OCI-LY1 (cell line): ENCODE data around the gene MACROD2.

ENCODE experiments used
- H2AFZ ChIP-seq: fragments of 200-600 bp; sonication (generic), shearing (Covaris generic); 2 replicates; pipeline ENCODE4 v1.6.0; 2014; ENCODE audit warnings: antibody characterized with exemption, mild to moderate bottlenecking, low read length
- H3F3A ChIP-seq: fragments of 200-600 bp; sonication (generic), shearing (Covaris generic); 2 replicates; pipeline ENCODE4 v1.6.0; 2014; ENCODE audit warnings: mild to moderate bottlenecking, antibody characterized with exemption, low read length, moderate library complexity; ENCODE audit not compliant: insufficient read depth
- H3K27ac ChIP-seq: fragments of 200-600 bp; sonication (generic); 2 replicates; pipeline ENCODE4 v1.5.1; 2014; ENCODE audit warnings: low read length, mixed run types, mild to moderate bottlenecking, low read depth; ENCODE audit not compliant: poor library complexity, severe bottlenecking
- H3K27me3 ChIP-seq: fragments of 200-600 bp; sonication (generic); 2 replicates; pipeline ENCODE4 v1.6.0; 2014; ENCODE audit warnings: antibody characterized with exemption, mild to moderate bottlenecking, low read length, moderate library complexity; ENCODE audit not compliant: insufficient read depth
- H3K36me3 ChIP-seq: fragments of 200-600 bp; sonication (generic); 2 replicates; pipeline ENCODE4 v1.6.1; 2014; ENCODE audit warnings: mild to moderate bottlenecking, antibody characterized with exemption, low read length, moderate library complexity, mixed read lengths; ENCODE audit not compliant: insufficient read depth
- H3K4me1 ChIP-seq: fragments of 200-600 bp; sonication (generic); 2 replicates; pipeline ENCODE4 v1.5.1; 2014; ENCODE audit warnings: mild to moderate bottlenecking, low read length, moderate library complexity; ENCODE audit not compliant: insufficient read depth, severe bottlenecking
- H3K4me2 ChIP-seq: fragments of 200-600 bp; sonication (generic), shearing (Covaris generic); 2 replicates; pipeline ENCODE4 v1.6.1; 2014; ENCODE audit warnings: low read length
- H3K4me3 ChIP-seq: fragments of 200-600 bp; sonication (generic); 2 replicates; pipeline ENCODE4 v1.5.1; 2014; ENCODE audit warnings: low read length, low read depth, mild to moderate bottlenecking, mixed read lengths; ENCODE audit not compliant: poor library complexity, severe bottlenecking
- H3K79me2 ChIP-seq: fragments of 200-600 bp; shearing (Covaris generic); 2 replicates; pipeline ENCODE4 v1.6.1; 2016; ENCODE audit warnings: mixed run types, low read length, mixed read lengths; ENCODE audit not compliant: insufficient read depth
- H3K9ac ChIP-seq: fragments of 200-600 bp; sonication (generic), shearing (Covaris generic); 2 replicates; pipeline ENCODE4 v1.6.1; 2014; ENCODE audit warnings: mild to moderate bottlenecking, low read length, mixed read lengths
- H3K9me2 ChIP-seq: fragments of 200-600 bp; sonication (generic), shearing (Covaris generic); 2 replicates; pipeline ENCODE4 v1.6.1; 2014; ENCODE audit warnings: low read depth, mild to moderate bottlenecking, low read length, mixed read lengths
- H3K9me3 ChIP-seq: fragments of 200-600 bp; shearing (Covaris generic); 2 replicates; pipeline ENCODE4 v1.6.1; 2014; ENCODE audit warnings: low read length, mixed read lengths
- H4K20me1 ChIP-seq: fragments of 200-600 bp; sonication (generic), shearing (Covaris generic); 2 replicates; pipeline ENCODE4 v1.6.0; 2016; ENCODE audit warnings: mild to moderate bottlenecking, low read length; ENCODE audit not compliant: insufficient read depth
- CTCF ChIP-seq: fragments of 200-600 bp; sonication (generic), shearing (Covaris generic); IDR thresholded peaks from 2 replicates; pipeline ENCODE4 v1.5.1; 2017; ENCODE audit warnings: mild to moderate bottlenecking, antibody characterized with exemption, low read length, moderate library complexity, mixed read lengths
- EZH2 ChIP-seq: fragments of 200-600 bp; sonication (generic), shearing (Covaris generic); IDR thresholded peaks from 2 replicates; pipeline ENCODE4 v1.8.0; 2017; ENCODE audit warnings: borderline replicate concordance, mixed run types, mild to moderate bottlenecking, antibody characterized with exemption, low read length, moderate library complexity, mixed read lengths

The MACROD2 gene

GRCh38 chr20:14232650-14233049 lies 237.3 kb downstream of the MACROD2 start:
- no peak overlapping the region for H3K4me2 ChIP-seq
- H2AFZ ChIP-seq: no peak overlapping the region
- H3F3A ChIP-seq: no peaks in the 10 kb centered on the region
- no peaks in the 10 kb centered on the region for H3K9me2 ChIP-seq
- no peaks in the 10 kb centered on the region for H3K4me1 ChIP-seq
- H3K9me3 ChIP-seq: no peaks in the 10 kb centered on the region
- no peak overlapping the region for H3K27ac ChIP-seq
- no peak overlapping the region for H3K4me3 ChIP-seq
- H3K27me3 ChIP-seq: no peaks in the 10 kb centered on the region
- no peak overlapping the region for H3K9ac ChIP-seq
- no peaks in the 10 kb centered on the region for H3K79me2 ChIP-seq
- H4K20me1 ChIP-seq: no peaks in the 10 kb centered on the region
- TF ChIP-seq EZH2: no peak
- no peak for TF ChIP-seq CTCF
- H3K36me3 ChIP-seq: no peaks in the 10 kb centered on the region

GRCh38 chr20:14234666-14235295 lies 239.5 kb downstream of the MACROD2 start:
- no peak overlapping the region for H3K27ac ChIP-seq
- no peaks in the 10 kb centered on the region for H4K20me1 ChIP-seq
- no peak overlapping the region for H3K9ac ChIP-seq
- no peaks in the 10 kb centered on the region for H3K9me3 ChIP-seq
- no peak overlapping the region for H3K4me2 ChIP-seq
- H2AFZ ChIP-seq: no peak overlapping the region
- H3K4me3 ChIP-seq: no peak overlapping the region
- H3K79me2 ChIP-seq: no peaks in the 10 kb centered on the region
- no peaks in the 10 kb centered on the region for H3K27me3 ChIP-seq
- no peaks in the 10 kb centered on the region for H3K36me3 ChIP-seq
- TF ChIP-seq EZH2: no peak
- TF ChIP-seq CTCF: no peak
- H3K4me1 ChIP-seq: no peaks in the 10 kb centered on the region
- H3F3A ChIP-seq: no peaks in the 10 kb centered on the region
- no peaks in the 10 kb centered on the region for H3K9me2 ChIP-seq

- no peak overlapping the region for H3K27ac ChIP-seq
- no peaks in the 10 kb centered on the region for H3K36me3 ChIP-seq
- no peaks in the 10 kb centered on the region for H3K9me2 ChIP-seq
- H3K9me3 ChIP-seq: no peaks in the 10 kb centered on the region
- TF ChIP-seq EZH2 (no peak), CTCF (no peak)
- no peak overlapping the region for H3K4me3 ChIP-seq
- H3K4me1 ChIP-seq: no peaks in the 10 kb centered on the region
- no peaks in the 10 kb centered on the region for H3K27me3 ChIP-seq
- H3K9ac ChIP-seq: no peak overlapping the region
- H3K79me2 ChIP-seq: no peaks in the 10 kb centered on the region
- no peak overlapping the region for H2AFZ ChIP-seq
- H3K4me2 ChIP-seq: no peak overlapping the region
- H3F3A ChIP-seq: no peaks in the 10 kb centered on the region
- H4K20me1 ChIP-seq: no peaks in the 10 kb centered on the region
Measured at GRCh38 chr20:14235355-14235754, 240.0 kb downstream of the MACROD2 start.
